Peyer's patch (tissue), 4 donors: ENCODE results near the gene CERT1.

Experiments
- CTCF ChIP-seq, 6 experiments: fragments of 450-650 bp in 4 of 6; fragments of 200-600 bp in 2 of 6; sonication (generic) in 1 of 6; IDR thresholded peaks; one replicate each; pipeline ENCODE4 v1.5.1; 2017 to 2019; ENCODE audit warnings: antibody characterized with exemption in 6 of 6, mild to moderate bottlenecking in 3 of 6, moderate library complexity in 1 of 6
- POLR2A ChIP-seq, 2 donors: fragments of 450-650 bp; IDR thresholded peaks; one replicate each; pipeline ENCODE4 v1.5.1; 2017; ENCODE audit warnings: antibody characterized with exemption in 2 of 2, mild to moderate bottlenecking in 2 of 2, moderate library complexity in 2 of 2

GRCh38 chr5:75498208-75498777 is 13.1 kb downstream of the CERT1 start:
- TF ChIP-seq CTCF (IDR thresholded peaks at IDR 0.05) (no peak), POLR2A (IDR thresholded peaks at IDR 0.05) (no peak)
